Measurements from ENCODE around the gene ZDHHC13.

The ZDHHC13 gene

GRCh38 chr11:19116971-19117759 is at the start of gene ZDHHC13:
TSS of gene ZDHHC13 (plus strand) at chr11:19117168. CDS start at chr11:19117250, 82 bp downstream.
- peak; percentile 93 for DNase-seq (ENCODE audit: low read depth)

GRCh38 chr11:19071255-19071654 is 45.7 kb upstream of the ZDHHC13 start:
- peak; percentile 90 for DNase-seq (ENCODE audit: low read depth)

DNA sequence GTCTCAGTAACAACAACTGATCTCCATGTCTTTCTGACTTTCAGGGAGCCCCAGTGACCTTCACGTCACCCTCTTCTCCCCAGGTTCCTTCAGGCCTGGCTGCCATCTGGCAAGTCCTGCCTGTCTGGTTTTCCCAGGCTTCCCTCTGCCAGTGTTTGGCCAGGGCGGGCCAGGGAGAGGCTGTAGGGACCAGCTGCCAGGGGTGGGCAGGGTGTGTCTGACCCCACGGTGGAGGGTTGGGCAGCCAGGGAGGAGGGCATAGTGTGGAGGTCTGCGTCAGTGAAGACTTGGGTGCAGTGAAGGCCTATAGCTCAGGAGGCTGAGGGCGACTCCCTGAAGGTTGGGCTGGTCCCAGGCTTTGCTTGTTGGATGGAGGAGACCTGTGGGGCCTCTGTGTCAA is 44.5 kb upstream of the ZDHHC13 start:
- DNase-seq (ENCODE audit: low read depth) = no peak

DNA sequence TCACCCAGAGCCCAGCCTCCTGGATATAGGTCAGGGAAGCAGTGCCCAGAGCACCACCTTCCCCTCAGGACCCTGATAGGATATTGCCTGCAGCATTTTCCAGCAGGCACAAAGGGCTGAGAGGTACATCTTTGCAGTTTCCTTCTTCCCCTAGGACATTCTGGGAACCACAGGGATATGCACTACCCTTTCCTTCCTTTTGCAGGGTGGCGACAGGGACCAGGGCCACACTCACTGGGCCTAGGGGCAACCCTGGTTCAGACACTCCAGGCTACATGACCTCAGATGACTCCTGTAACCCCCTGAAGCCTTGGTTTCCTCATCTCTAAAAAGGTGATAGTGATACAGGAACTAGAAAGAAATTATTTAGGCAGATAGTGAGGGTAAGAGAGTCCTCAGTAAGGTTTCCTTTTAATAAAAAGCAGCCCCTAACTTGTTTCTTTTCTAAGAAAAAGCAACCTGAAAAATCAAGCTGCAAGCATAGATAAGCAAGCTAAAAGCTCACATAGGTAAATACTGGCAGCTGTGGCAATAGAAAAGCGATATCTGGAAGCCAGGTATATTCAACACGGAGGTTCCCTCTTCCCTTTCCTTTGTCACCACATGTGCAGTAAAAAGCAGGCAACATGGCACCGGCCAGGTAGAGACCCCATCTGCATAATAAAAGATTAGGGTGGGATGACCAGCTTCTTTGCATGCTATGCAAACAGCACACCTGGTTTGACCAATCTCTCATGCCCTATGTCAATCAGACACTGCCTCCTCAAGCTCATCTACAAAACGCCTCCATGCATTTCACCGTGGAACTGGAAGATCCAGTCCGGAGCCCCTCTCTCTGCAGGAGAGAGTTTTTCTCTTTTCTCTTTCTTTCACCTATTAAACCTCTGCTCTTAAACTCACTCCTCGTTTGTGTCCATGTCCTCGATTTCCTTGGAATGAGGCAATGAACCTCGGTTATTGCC is 43.2 kb upstream of the ZDHHC13 start:
- no peak for DNase-seq (ENCODE audit: low read depth)

GRCh38 chr11:19075636-19076035 is 41.3 kb upstream of the ZDHHC13 start:
- DNase-seq (ENCODE audit: low read depth) = peak; percentile 13

GRCh38 chr11:19076744-19077589 is 40.0 kb upstream of the ZDHHC13 start:
- peak; percentile 58 for DNase-seq (ENCODE audit: low read depth)

- DNase-seq (ENCODE audit: low read depth) = peak; percentile 78
Measured at GRCh38 chr11:19077965-19078364, 39.0 kb upstream of the ZDHHC13 start.

GRCh38 chr11:19079643-19080440 is 37.1 kb upstream of the ZDHHC13 start:
- peak; percentile 98 for DNase-seq (ENCODE audit: low read depth)

DNA sequence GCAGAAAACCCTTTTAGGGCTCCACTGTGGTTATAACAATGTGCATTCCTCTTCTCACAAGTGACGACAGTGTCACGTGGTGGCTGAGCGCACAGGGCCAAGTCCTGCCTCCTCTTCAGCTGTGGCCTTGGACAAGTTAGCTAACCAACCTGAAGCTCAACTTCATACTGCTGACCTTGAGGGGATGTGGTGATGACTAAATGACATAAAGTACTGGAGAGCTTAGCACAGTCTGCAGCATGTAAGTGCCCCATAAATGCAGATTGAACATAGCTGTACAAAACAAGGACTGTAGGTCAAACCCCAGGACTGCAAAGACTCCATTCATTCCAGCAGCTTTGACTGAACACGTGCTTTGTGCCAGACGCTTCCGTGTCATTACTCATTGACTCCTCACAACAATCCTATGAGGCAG is 36.4 kb upstream of the ZDHHC13 start:
- DNase-seq (ENCODE audit: low read depth) = peak; percentile 85

GRCh38 chr11:19083166-19083565 is 33.8 kb upstream of the ZDHHC13 start:
- DNase-seq (ENCODE audit: low read depth) = no peak

DNA sequence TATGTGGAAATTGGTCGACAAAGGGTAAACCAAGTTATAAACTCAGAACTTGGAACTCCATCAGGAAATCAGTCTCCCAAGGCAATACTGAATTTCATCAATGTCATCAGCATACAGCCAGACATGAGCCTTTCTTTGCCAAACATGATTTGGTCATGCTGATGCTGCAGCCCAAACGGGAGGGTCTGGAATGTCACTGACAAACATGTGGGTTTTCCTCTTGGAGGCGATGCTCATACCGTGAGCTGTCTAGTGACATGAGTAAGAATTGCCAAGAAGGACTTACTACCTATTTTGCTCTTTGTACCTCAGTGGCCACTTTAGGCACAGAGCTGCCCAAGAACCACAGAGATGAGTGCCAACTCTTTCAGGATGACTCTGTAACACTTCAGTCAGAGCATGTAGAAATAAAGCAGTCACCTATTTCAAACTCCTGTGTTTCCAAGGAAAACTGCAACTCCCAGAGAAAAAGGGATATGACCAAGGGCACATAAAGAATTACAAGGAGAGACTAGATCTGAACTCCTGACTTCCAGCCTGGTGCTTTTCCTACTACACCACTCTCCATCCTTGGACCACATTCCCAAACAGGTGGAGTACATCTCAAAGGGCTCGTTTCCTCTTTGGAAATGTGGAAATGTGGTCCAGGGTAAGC is 32.2 kb upstream of the ZDHHC13 start:
- DNase-seq (ENCODE audit: low read depth) = peak; percentile 27

- peak; percentile 92 for DNase-seq (ENCODE audit: low read depth)
Measured at GRCh38 chr11:19087658-19088057, 29.3 kb upstream of the ZDHHC13 start.

DNA sequence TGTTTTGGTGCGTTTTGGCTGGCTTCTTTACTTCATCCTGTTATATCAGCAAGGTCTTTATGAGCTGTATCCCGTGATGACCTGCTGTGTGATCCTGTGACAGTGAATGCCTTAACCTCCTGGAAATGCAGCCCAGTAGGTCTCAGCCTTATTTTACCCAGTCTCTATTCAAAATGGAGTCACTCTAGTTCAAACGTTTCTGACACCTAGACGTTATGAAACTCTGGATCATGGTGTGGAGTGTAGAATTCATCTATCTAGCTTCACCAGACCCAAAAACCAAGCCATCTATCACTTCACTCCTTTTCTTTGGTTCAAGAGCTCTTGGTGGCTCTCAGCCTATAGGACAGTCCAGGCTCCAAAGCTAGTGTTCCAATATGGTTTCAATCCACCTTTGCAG is 28.2 kb upstream of the ZDHHC13 start:
- no peak for DNase-seq (ENCODE audit: low read depth)

GRCh38 chr11:19089421-19089820 is 27.5 kb upstream of the ZDHHC13 start:
- no peak for DNase-seq (ENCODE audit: low read depth)

GRCh38 chr11:19091366-19091765 is 25.6 kb upstream of the ZDHHC13 start:
- no peak for DNase-seq (ENCODE audit: low read depth)

GRCh38 chr11:19092342-19092741 is 24.6 kb upstream of the ZDHHC13 start:
- DNase-seq (ENCODE audit: low read depth) = no peak

DNA sequence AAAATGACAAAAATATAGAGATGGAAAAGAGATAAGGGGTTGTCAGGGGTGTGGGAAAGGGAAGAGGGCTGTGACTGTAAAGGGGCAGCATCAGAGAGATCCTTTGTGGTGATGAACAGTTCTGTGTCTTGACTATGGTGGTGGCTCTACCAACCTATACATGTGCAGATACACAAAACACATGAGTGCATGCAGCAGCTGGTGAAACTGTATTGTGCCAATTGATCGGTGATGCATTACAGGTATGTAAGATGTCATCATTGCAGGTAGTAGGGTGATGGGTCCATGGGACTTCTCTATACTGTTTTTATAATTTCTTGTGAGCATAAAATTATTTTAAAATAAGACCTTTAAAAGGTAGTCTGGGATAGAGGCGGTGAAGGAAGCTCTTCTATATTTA is 24.1 kb upstream of the ZDHHC13 start:
- no peak for DNase-seq (ENCODE audit: low read depth)

GRCh38 chr11:19093976-19094375 is 23.0 kb upstream of the ZDHHC13 start:
- DNase-seq (ENCODE audit: low read depth) = peak; percentile 73

GRCh38 chr11:19094859-19095258 is 22.1 kb upstream of the ZDHHC13 start:
- DNase-seq (ENCODE audit: low read depth) = no peak

DNA sequence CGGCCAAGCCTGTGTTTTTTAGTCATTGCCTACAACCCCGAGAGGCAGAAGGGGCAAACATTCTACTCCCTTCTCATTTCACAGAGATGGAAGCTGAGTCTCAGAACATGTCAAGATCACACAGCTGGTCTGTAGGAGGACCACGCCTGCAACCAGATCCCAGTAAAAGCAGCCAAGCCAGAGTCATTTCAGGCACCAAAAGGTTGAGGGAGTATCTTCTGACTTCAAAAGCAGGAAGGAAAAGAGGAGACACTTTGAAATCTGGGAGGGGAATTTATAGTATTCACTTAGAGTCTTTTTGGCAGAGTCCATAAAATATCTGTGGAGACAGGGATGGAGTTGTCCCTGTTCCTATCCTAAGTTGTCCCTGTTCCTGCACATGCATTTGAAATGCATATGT is 17.9 kb upstream of the ZDHHC13 start:
- no peak for DNase-seq (ENCODE audit: low read depth)

GRCh38 chr11:19100885-19101284 is 16.1 kb upstream of the ZDHHC13 start:
- DNase-seq (ENCODE audit: low read depth) = no peak
